GM10248 (cell line): Measurements from ENCODE around the gene SSPN.

Experiments used
- CTCF ChIA-PET: fragments of 300-600 bp; sonication (Branson Sonifier 250); formaldehyde crosslinking; extraction: SDS; loops from one replicate; lab custom pipeline; 2021; ENCODE audit warnings: antibody characterized with exemption; lab: Yijun Ruan, JAX
- POLR2A ChIA-PET: fragments of 350-650 bp; sonication (Branson Sonifier 250); formaldehyde crosslinking; extraction: SDS; loops from one replicate; lab custom pipeline; 2020; ENCODE audit warnings: antibody characterized with exemption; lab: Yijun Ruan, JAX
- DNase-seq: peaks from one replicate; pipeline ENCODE4 v3.0.0; 2012; ENCODE audit errors: extremely low spot score
- TF ChIP-seq, protein P1 (sequence below): IDR thresholded peaks from 2 replicates; pipeline ENCODE4 v1.5.1; 2012; ENCODE audit warnings: mild to moderate bottlenecking, low read depth; ENCODE audit errors: extremely low read depth, missing control alignments, control extremely low read depth

The SSPN gene

DNA sequence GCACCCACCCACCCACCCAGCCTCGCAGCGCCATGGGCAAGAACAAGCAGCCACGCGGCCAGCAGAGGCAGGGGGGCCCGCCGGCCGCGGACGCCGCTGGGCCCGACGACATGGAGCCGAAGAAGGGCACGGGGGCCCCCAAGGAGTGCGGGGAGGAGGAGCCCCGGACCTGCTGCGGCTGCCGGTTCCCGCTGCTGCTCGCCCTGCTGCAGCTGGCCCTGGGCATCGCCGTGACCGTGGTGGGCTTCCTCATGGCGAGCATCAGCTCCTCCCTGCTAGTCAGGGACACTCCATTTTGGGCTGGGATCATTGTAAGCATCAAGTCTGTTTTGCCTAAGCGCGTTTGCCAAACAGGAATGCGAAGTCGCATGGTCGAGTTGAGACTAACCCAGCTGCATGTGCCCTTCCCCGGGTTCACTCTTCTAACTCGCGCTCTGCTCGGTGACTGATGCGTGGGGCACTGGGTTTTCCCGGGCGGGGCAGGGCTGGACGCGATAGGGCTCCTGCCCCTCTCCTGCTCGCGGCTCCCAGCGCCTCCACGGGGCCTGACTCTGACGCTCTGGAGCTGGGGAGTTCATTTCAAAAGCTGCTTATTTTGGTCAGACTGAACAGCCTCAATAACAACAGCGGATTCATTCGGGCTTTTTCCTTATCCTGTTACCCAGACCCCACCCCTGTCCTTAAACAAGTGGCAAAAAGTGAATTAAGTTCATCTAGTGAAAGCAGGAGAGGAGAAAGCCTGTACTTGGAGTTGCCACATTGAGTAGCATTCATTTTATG is 458 bp downstream of the SSPN start:
- DNase-seq = peak; percentile 34
- ChIA-PET CTCF (interaction anchor here (1.3 kb wide), 3 partner anchors 12 to 146 kb away, joined by 3 read pairs; no protein-coding TSS in a partner anchor), POLR2A (no interaction called here)
- TF ChIP-seq, protein P1, sequence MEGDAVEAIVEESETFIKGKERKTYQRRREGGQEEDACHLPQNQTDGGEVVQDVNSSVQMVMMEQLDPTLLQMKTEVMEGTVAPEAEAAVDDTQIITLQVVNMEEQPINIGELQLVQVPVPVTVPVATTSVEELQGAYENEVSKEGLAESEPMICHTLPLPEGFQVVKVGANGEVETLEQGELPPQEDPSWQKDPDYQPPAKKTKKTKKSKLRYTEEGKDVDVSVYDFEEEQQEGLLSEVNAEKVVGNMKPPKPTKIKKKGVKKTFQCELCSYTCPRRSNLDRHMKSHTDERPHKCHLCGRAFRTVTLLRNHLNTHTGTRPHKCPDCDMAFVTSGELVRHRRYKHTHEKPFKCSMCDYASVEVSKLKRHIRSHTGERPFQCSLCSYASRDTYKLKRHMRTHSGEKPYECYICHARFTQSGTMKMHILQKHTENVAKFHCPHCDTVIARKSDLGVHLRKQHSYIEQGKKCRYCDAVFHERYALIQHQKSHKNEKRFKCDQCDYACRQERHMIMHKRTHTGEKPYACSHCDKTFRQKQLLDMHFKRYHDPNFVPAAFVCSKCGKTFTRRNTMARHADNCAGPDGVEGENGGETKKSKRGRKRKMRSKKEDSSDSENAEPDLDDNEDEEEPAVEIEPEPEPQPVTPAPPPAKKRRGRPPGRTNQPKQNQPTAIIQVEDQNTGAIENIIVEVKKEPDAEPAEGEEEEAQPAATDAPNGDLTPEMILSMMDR = no peak

DNA sequence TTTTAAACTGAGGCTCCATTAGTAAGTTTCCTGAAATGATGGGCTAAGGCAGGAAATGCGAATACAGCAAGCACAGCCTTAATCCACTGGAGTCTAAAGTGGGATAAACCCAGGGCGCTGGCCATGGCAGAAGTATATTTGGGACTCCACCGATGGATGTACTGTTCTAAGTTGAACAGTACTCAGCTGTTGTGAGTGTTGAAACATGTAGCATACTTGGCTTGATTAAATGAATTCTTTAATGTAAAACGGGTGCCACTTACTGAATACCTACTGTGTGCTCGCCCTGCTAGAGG is 996 bp downstream of the SSPN start:
- ChIA-PET POLR2A (no interaction called here), CTCF (interaction anchor here (1.3 kb wide), 2 partner anchors 12 to 40 kb away, joined by 3 read pairs; no protein-coding TSS in a partner anchor)
- TF ChIP-seq, protein P1 = no peak
- no peak for DNase-seq

DNA sequence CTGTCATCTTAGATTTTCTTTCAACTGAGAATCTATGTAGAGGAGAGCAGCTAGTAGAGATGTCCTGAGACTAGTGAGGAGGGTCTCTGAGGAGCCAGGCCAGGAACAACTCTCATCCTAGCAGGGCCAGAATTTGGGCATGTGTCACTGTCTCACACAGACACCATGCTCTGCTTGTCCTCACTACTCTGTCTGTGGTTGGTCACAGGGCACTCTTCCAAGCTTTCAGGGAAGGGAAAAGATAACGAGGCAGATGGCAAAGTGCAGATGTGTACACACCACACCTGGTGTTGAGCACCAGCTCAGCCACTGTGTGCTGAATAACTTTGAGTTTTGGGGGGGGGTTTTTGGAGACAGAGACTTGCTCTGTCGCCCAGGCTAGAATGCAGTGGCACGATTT is 2.5 kb downstream of the SSPN start:
- ChIA-PET POLR2A (no interaction called here), CTCF (interaction anchor here (0.9 to 1.5 kb wide), 4 partner anchors 8 to 37 kb away, joined by 3 to 4 read pairs (median 3); no protein-coding TSS in a partner anchor)

DNA sequence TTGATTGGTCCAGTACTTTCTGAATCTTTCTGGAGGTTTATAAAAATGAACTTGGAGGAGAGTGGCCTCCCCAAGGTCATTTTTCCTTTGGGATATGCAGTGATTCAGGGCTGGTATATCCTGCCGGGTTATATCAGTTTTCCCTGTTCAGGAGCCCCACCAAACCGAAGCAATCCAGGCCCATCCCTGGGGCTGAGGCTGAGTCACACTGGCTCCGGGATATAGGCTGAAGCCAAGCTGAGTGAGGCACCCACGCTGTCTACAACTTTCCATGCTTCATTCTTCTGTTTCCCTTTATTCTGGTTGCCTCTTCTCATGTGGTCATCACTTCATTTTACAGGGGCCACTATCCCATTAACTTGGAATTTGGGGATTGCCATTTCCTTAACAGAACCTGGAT is 3.4 kb downstream of the SSPN start:
- DNase-seq = no peak
- TF ChIP-seq, protein P1 = no peak
- CTCF ChIA-PET = no interaction called here
- POLR2A ChIA-PET = no interaction called here

More for the DNA sequence above, 2.5 kb downstream of the SSPN start:
- DNase-seq = no peak
- TF ChIP-seq, protein P1 = no peak

DNA sequence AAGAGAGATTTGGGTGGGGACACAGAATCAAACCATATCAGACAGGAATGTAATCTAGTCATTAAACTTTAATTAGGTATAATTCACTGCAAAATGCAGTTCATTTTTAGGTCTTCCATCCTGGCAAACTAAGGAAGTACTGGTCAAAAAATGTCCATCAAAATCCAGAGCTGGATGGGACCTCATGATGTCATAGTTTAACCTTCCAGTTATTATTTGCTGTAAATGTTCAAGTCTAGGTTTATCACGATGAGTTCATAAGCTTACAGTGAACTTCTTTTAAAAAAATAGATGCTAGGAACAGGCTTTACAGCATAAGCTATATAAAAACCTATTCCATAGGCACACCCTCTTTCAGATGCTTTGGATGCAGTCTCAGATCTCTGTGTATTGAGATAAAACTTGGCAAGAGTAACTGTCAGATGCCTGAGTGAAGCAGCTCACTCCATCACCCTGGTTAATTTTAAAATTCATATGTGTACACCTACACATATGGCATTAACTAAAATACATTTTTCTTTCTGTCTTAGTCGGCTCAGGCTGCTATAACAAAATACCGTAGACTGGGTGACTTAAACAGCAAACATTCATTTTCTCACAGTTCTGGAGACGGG is 7.9 kb downstream of the SSPN start:
- DNase-seq = no peak
- TF ChIP-seq, protein P1 = no peak
- CTCF ChIA-PET = interaction anchor here (1.1 to 1.6 kb wide), 4 partner anchors 8 to 69 kb away, joined by 3 to 5 read pairs (median 4); no protein-coding TSS in a partner anchor
- POLR2A ChIA-PET = no interaction called here

DNA sequence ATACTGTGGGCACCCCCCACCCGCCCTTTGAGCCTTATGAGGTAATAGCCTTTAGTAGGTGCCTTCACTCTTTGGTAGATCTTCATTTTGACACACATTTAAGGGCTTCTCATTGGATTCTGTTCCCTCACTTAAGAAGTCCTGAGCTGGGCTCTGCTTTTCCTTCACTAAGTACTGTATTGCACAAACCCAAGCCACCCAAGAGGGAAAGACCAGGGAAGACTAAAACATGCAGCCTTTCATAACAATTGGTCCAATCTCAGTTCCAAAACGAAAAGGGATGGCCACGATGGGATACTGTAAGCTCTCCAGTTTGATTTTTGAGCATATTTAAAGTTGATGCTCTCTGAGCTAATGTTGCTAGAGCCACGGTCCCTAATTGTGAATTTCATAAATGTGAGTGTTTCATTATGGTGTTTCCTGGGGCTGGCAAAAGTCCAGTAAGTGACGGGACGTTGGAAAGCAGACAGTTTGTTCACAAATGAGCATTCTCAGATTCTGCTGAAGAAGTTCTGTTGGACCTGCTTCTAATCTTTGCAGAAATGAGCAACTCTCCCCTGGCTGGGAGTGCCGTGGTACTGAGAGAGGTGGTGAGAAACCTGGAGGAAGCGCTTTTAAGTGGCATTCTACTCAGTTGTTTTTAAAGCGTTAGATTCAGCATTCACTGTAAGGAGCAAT is 9.4 kb downstream of the SSPN start:
- no peak for DNase-seq
- ChIA-PET POLR2A (no interaction called here), CTCF (interaction anchor here (0.9 to 1.6 kb wide), 6 partner anchors 8 to 88 kb away, joined by 3 to 5 read pairs (median 3); no protein-coding TSS in a partner anchor)
- TF ChIP-seq, protein P1 = no peak
